HEK293 (cell line): ENCODE measurements around the gene BEST1.

ENCODE experiments used
- CTCF ChIA-PET: fragments of 350-600 bp; formaldehyde crosslinking; extraction: SDS; loops from one replicate; lab custom pipeline; 2021; ENCODE audit warnings: antibody characterized with exemption; lab: Yijun Ruan, JAX
- POLR2A ChIA-PET: fragments of 300-600 bp; formaldehyde crosslinking; extraction: SDS; loops from one replicate; lab custom pipeline; 2020; ENCODE audit warnings: antibody characterized with exemption, inconsistent platforms; lab: Yijun Ruan, JAX
- H3K27ac ChIP-seq: fragments of 200-500 bp; sonication (Bioruptor generic); 2 replicates; pipeline ENCODE4 v1.5.1; 2014; ENCODE audit warnings: low read depth, low read length, control low read depth, inconsistent platforms; ENCODE audit errors: extremely low read depth
- H3K36me3 ChIP-seq, 2 experiments: fragments of 200-500 bp in 1 of 2; sonication (Bioruptor generic) in 1 of 2; 1 replicate in 1 of 2; 2 replicates in 1 of 2; pipeline ENCODE4 v1.5.1; 2014 to 2017; ENCODE audit warnings: inconsistent platforms in 2 of 2, low read length in 2 of 2; ENCODE audit not compliant: control insufficient read depth in 2 of 2, insufficient read depth in 1 of 2
- H3K4me1 ChIP-seq: fragments of 200-500 bp; sonication (Bioruptor generic); 2 replicates; pipeline ENCODE4 v1.5.1; 2014; ENCODE audit warnings: mild to moderate bottlenecking, low read length, inconsistent platforms; ENCODE audit not compliant: control insufficient read depth, insufficient read depth
- H3K4me3 ChIP-seq: 2 replicates; pipeline ENCODE4 v1.5.1; 2011; ENCODE audit warnings: low read depth, mild to moderate bottlenecking, control low read depth, low read length, moderate library complexity
- H3K9me3 ChIP-seq: fragments of 200-500 bp; sonication (Bioruptor generic); 2 replicates; pipeline ENCODE4 v1.5.1; 2014; ENCODE audit warnings: low read depth, low read length, inconsistent platforms; ENCODE audit not compliant: control insufficient read depth, insufficient read depth
- BCL11B ChIP-seq: fragments of 450-650 bp; formaldehyde crosslinking; IDR thresholded peaks from 2 replicates; pipeline ENCODE4 v1.5.1; 2016; ENCODE audit warnings: low read depth, missing biosample characterization, missing genetic modification characterization
- ZFP41 ChIP-seq: fragments of 450-650 bp; formaldehyde crosslinking; IDR thresholded peaks from 2 replicates; pipeline ENCODE4 v1.5.1; 2016; ENCODE audit warnings: missing biosample characterization, missing genetic modification characterization, borderline replicate concordance
- ZNF174 ChIP-seq: fragments of 450-650 bp; formaldehyde crosslinking; IDR thresholded peaks from 2 replicates; pipeline ENCODE4 v1.5.0; 2017; ENCODE audit warnings: missing biosample characterization, mild to moderate bottlenecking, missing genetic modification characterization
- ZNF223 ChIP-seq: fragments of 450-650 bp; formaldehyde crosslinking; IDR thresholded peaks from 2 replicates; pipeline ENCODE4 v1.5.1; 2016; ENCODE audit warnings: missing biosample characterization, missing genetic modification characterization
- ZNF302 ChIP-seq: fragments of 450-650 bp; formaldehyde crosslinking; IDR thresholded peaks from 2 replicates; pipeline ENCODE4 v1.5.1; 2016; ENCODE audit warnings: missing biosample characterization, missing genetic modification characterization, low read depth
- ZNF404 ChIP-seq: fragments of 450-650 bp; formaldehyde crosslinking; IDR thresholded peaks from 2 replicates; pipeline ENCODE4 v1.5.1; 2017; ENCODE audit warnings: missing biosample characterization, missing genetic modification characterization
- ZNF561 ChIP-seq: fragments of 450-650 bp; IDR thresholded peaks from 2 replicates; pipeline ENCODE4 v1.5.1; 2018; ENCODE audit warnings: missing biosample characterization, missing genetic modification characterization, borderline replicate concordance
- ZNF776 ChIP-seq: fragments of 450-650 bp; formaldehyde crosslinking; IDR thresholded peaks from 2 replicates; pipeline ENCODE4 v1.5.0; 2017; ENCODE audit warnings: missing biosample characterization, missing genetic modification characterization, borderline replicate concordance
- ZXDB ChIP-seq: fragments of 450-650 bp; formaldehyde crosslinking; IDR thresholded peaks from 2 replicates; pipeline ENCODE4 v1.5.1; 2016; ENCODE audit warnings: missing biosample characterization, missing genetic modification characterization
- TF ChIP-seq, protein P1 (sequence below): fragments of 450-650 bp; formaldehyde crosslinking; IDR thresholded peaks from 2 replicates; pipeline ENCODE4 v1.5.1; 2016; ENCODE audit warnings: missing biosample characterization, missing genetic modification characterization

The BEST1 gene

DNA sequence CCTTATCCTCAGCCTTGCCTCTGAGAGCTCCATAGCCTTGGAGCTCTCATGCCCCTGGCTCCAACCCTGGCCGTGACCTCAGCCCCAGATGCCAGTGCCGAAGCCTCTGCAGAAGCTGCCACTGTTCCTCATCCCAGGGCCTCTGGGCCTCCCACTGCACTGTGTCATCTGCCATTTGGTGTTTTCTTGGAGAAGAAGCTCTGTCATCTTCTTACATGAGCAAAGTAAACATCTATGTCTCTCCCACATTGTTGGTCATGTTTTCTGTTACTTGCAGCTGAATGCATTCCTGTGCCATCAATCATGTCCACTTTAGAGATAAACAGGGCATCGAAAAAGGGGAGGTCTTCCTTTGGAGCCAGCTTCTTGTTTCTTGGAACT, 62.3 kb downstream of the BEST1 start (continued):
- TF ChIP-seq ZNF223 (tag by site-specific recombination) (no peak), ZNF404 (tag by site-specific recombination) (no peak), BCL11B (tag by site-specific recombination) (no peak), ZNF561 (tag by site-specific recombination) (no peak), ZXDB (tag by site-specific recombination) (no peak), ZFP41 (no peak)

DNA sequence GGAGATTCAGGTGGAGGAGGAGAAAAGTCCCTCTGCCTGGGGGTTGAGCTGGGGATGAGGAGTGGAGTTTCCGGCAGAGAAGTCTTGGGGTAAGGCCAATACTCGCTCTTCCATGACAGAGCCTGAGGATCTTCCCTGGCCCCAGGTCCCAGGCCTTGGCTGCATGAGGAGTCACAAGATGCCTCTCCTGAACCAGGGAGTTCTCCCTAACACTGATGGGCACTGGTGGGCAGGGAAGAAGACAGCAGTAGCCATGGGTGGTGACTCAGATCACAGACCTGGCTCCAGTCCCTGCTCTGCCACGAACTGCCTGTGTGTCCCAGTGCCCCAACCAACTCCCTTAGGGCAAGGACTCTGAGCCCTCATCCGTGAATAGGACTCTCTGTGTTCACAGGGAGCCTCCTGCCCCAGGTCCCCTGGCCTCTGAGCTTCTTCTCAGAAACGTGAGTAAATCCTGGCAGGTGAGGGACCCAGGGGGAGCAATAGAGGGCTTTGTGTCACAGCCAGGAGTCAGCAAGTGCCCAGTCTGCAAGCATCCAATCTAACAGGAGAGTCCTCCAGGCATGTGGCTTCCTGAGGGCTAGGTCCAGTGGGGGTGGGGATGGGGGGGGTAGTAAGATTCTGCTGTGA, 62.8 kb downstream of the BEST1 start:
- H3K36me3 ChIP-seq = no peaks in the 10 kb centered on the region
- H3K27ac ChIP-seq = no peak overlapping the region
- H3K9me3 ChIP-seq = no peaks in the 10 kb centered on the region
- TF ChIP-seq ZNF302 (no peak), ZNF776 (tag by site-specific recombination) (no peak), ZNF174 (tag by site-specific recombination) (no peak)
- TF ChIP-seq, protein P1, sequence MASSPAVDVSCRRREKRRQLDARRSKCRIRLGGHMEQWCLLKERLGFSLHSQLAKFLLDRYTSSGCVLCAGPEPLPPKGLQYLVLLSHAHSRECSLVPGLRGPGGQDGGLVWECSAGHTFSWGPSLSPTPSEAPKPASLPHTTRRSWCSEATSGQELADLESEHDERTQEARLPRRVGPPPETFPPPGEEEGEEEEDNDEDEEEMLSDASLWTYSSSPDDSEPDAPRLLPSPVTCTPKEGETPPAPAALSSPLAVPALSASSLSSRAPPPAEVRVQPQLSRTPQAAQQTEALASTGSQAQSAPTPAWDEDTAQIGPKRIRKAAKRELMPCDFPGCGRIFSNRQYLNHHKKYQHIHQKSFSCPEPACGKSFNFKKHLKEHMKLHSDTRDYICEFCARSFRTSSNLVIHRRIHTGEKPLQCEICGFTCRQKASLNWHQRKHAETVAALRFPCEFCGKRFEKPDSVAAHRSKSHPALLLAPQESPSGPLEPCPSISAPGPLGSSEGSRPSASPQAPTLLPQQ (tag by site-specific recombination) = no peak
- no peak overlapping the region for H3K4me3 ChIP-seq
- ChIA-PET CTCF (interaction anchor here (0.6 to 2.9 kb wide), 3 partner anchors 37 to 200 kb away, joined by 3 to 8 read pairs (median 3); no protein-coding TSS in a partner anchor), POLR2A (no interaction called here)
- no peaks in the 10 kb centered on the region for H3K4me1 ChIP-seq
